Left lung (tissue), 10 donors: ENCODE measurements around the gene RERE. TPM values are rescaled to one million over a fixed set of nuclear protein-coding genes. Genes with fewer than 3 reads are reported as not detected.
A peak's percentile ranks its signal among the peaks of the same experiment; 100 is the strongest.
"Not testable (repeated sequence)": the region's sequence is repeated elsewhere in the genome, so short reads cannot be mapped to it uniquely, and the experiment has no call there.

Experiments
- ATAC-seq: fragments of 200-7000 bp; cut with Tn5 transposase; one replicate; pipeline ENCODE4 v1.9.1; 2020; ENCODE audit warnings: moderate library complexity
- DNase-seq, 4 donors: peaks; one replicate each; pipeline ENCODE4 v3.0.0-alpha.2; 2013 to 2020
- H3K27ac ChIP-seq, 2 donors: fragments of 200-600 bp; sonication (generic) in 1 of 2; one replicate each; pipeline versions ENCODE4 v1.5.0 to v1.8.0; 2020 to 2021
- H3K27me3 ChIP-seq, 2 donors: fragments of 200-600 bp; sonication (generic) in 1 of 2; one replicate each; pipeline versions ENCODE4 v1.5.0 to v1.8.0; 2020 to 2021
- H3K36me3 ChIP-seq, 2 donors: fragments of 200-600 bp; sonication (generic) in 1 of 2; one replicate each; pipeline versions ENCODE4 v1.5.0 to v1.8.0; 2020 to 2021
- H3K4me1 ChIP-seq, 2 donors: fragments of 200-600 bp; one replicate each; pipeline ENCODE4 v1.8.0; 2021
- H3K4me3 ChIP-seq, 2 donors: fragments of 200-600 bp; sonication (generic) in 1 of 2; one replicate each; pipeline versions ENCODE4 v1.5.0 to v1.8.0; 2020 to 2021; ENCODE audit warnings: mild to moderate bottlenecking in 1 of 2
- H3K9me3 ChIP-seq, 2 donors: fragments of 200-600 bp; sonication (generic) in 1 of 2; one replicate each; pipeline versions ENCODE4 v1.5.0 to v1.8.0; 2020 to 2021
- CTCF ChIP-seq, 2 donors: fragments of 200-600 bp; sonication (generic) in 1 of 2; IDR thresholded peaks; one replicate each; pipeline versions ENCODE4 v1.5.0 to v1.8.0; 2021; ENCODE audit warnings: antibody characterized with exemption in 2 of 2
- intact Hi-C, 2 donors: fragments of 100-400 bp; cut with DNase I; formaldehyde crosslinking; loops; one replicate each; pipeline versions ENCODE4 v1.11.2 to v1.14.2; 2022
- polyA plus RNA-seq, 6 donors: library from polyadenylated mRNA; unstranded; fragments of 120-200 nt; gene quantifications; one replicate each; pipeline ENCODE4 v1.2.1, GENCODE V29; 2013; ENCODE audit not compliant: insufficient read length in 6 of 6
- total RNA-seq, 2 donors: library from RNA; stranded (reverse); fragmentation: NEBNext Ultra II Directional; extraction: Animal tissue kit (Norgen Biotek cat#: 25700); gene quantifications; one replicate each; pipeline ENCODE4 v1.2.1, GENCODE V29; 2021
- donor health status: DM: no; HTN: yes; CAD: no.
- donor health status: DM: no; HTN: no; CAD: no.

The RERE gene
- total and polyA plus RNA-seq, 8 donors, result 73.3 to 135 (median 130) TPM

- TF ChIP-seq CTCF (IDR thresholded peaks at IDR 0.05), result no peak
- H3K9me3 ChIP-seq, result no peaks in the 10 kb centered on the region
- ATAC-seq (peak; percentile 35), DNase-seq (peak in 3 of 4 donors; percentile 25 to 74 (median 67))
- H3K36me3 ChIP-seq, result no peaks in the 10 kb centered on the region
- no peaks in the 10 kb centered on the region for H3K27me3 ChIP-seq
- peaks cover 15 to 27% of the 10 kb centered on the region in 2 donors for H3K4me1 ChIP-seq
- intact Hi-C loops, result no loop called here
- no peak overlapping the region for H3K4me3 ChIP-seq
- H3K27ac ChIP-seq, result peak overlapping the region; percentile 13 to 30
Observed at GRCh38 chr1:8822373-8823294, 5.2 kb upstream of the RERE start.

- Histone ChIP-seq H3K27me3 (no peaks in the 10 kb centered on the region), H3K27ac (no peak overlapping the region), H3K36me3 (no peaks in the 10 kb centered on the region), H3K4me3 (no peak overlapping the region), H3K4me1 (peaks cover 15 to 36% of the 10 kb centered on the region in 2 donors), H3K9me3 (no peaks in the 10 kb centered on the region)
- intact Hi-C loops, result no loop called here
- no peak for TF ChIP-seq CTCF (IDR thresholded peaks at IDR 0.05)
- ATAC-seq (no peak), DNase-seq (no peak)
Observed at GRCh38 chr1:8821084-8821483, 3.6 kb upstream of the RERE start.

- intact Hi-C loops, H3K36me3 ChIP-seq, H3K9me3 ChIP-seq, H3K27me3 ChIP-seq, ATAC-seq, DNase-seq: not testable (repeated sequence)
- Histone ChIP-seq H3K4me3 (peak overlapping the region in 1 of 2 donors; percentile 75), H3K27ac (peak overlapping the region; percentile 93 to 96), H3K4me1 (peaks cover 34 to 58% of the 10 kb centered on the region in 2 donors)
Observed at GRCh38 chr1:8818789-8819188, 1.3 kb upstream of the RERE start.

- ATAC-seq (no peak), DNase-seq (peak in 1 of 4 donors; percentile 51)
- TF ChIP-seq CTCF (IDR thresholded peaks at IDR 0.05), result no peak
- Histone ChIP-seq H3K27ac (peak overlapping the region; percentile 93 to 96), H3K36me3 (no peaks in the 10 kb centered on the region), H3K27me3 (no peaks in the 10 kb centered on the region), H3K4me1 (peaks cover 35 to 58% of the 10 kb centered on the region in 2 donors), H3K4me3 (peak overlapping the region; percentile 66 to 75), H3K9me3 (no peaks in the 10 kb centered on the region)
- intact Hi-C loops, result no loop called here
Observed at GRCh38 chr1:8818325-8818775, 910 bp upstream of the RERE start.

- H3K4me1 ChIP-seq, result peaks cover 24 to 47% of the 10 kb centered on the region in 2 donors
- ATAC-seq, result peak; percentile 49
- peak in 3 of 4 donors; percentile 24 to 78 (median 54) for DNase-seq
Observed at GRCh38 chr1:8816831-8817411, 519 bp downstream of the RERE start.

More at GRCh38 chr1:8816831-8817411, 519 bp downstream of the RERE start:
- Histone ChIP-seq H3K27ac (peak overlapping the region; percentile 93 to 96), H3K9me3 (no peaks in the 10 kb centered on the region), H3K4me3 (peak overlapping the region; percentile 66 to 75), H3K36me3 (no peaks in the 10 kb centered on the region), H3K27me3 (no peaks in the 10 kb centered on the region)
- intact Hi-C loops, result no loop called here
- no peak for TF ChIP-seq CTCF (IDR thresholded peaks at IDR 0.05)
